HG03571 (cell line): ENCODE results near the gene RAET1L.
"Not testable (repeated sequence)": the region's sequence is repeated elsewhere in the genome, so short reads cannot be mapped to it uniquely, and the experiment has no call there.

Experiments used
- ATAC-seq: cut with Tn5 transposase; IDR thresholded peaks from one replicate; pipeline ENCODE4 v1.9.1; 2021; ENCODE audit not compliant: unreplicated experiment

RAET1L gene

GRCh38 chr6:150046943-150047342 lies 21.6 kb upstream of the RAET1L start:
- ATAC-seq, result no peak

GRCh38 chr6:150044621-150045145 lies 19.4 kb upstream of the RAET1L start:
- no peak for ATAC-seq

- no peak for ATAC-seq
These were observed 18.4 kb upstream of the RAET1L start for GRCh38 chr6:150043501-150044412.

GRCh38 chr6:150043096-150043495 lies 17.8 kb upstream of the RAET1L start:
- ATAC-seq, result no peak

GRCh38 chr6:150038202-150039062 lies 13.1 kb upstream of the RAET1L start:
- no peak for ATAC-seq

GRCh38 chr6:150037526-150038201 lies 12.3 kb upstream of the RAET1L start:
- no peak for ATAC-seq

GRCh38 chr6:150036081-150036480 lies 10.7 kb upstream of the RAET1L start:
- no peak for ATAC-seq

GRCh38 chr6:150033207-150033771 lies 8.0 kb upstream of the RAET1L start:
- no peak for ATAC-seq

GRCh38 chr6:150032598-150032997 lies 7.3 kb upstream of the RAET1L start:
- ATAC-seq, result no peak

GRCh38 chr6:150030611-150031010 lies 5.3 kb upstream of the RAET1L start:
- no peak for ATAC-seq

- no peak for ATAC-seq
These were observed 4.4 kb upstream of the RAET1L start for GRCh38 chr6:150029749-150030148.

- no peak for ATAC-seq
These were observed 3.9 kb upstream of the RAET1L start for GRCh38 chr6:150029276-150029675.

- no peak for ATAC-seq
These were observed 3.5 kb upstream of the RAET1L start for GRCh38 chr6:150028799-150029198.

- no peak for ATAC-seq
These were observed 2.7 kb upstream of the RAET1L start for GRCh38 chr6:150027806-150028565.

- ATAC-seq, result no peak
These were observed 1.9 kb upstream of the RAET1L start for GRCh38 chr6:150026976-150027805.

GRCh38 chr6:150024646-150025155 lies 631 bp downstream of the RAET1L start:
- ATAC-seq, result no peak

GRCh38 chr6:150024021-150024420 lies 1.3 kb downstream of the RAET1L start:
- not testable (repeated sequence) for ATAC-seq

GRCh38 chr6:150021870-150022269 lies 3.5 kb downstream of the RAET1L start:
- ATAC-seq, result not testable (repeated sequence)
